GM23338 (cell line): ENCODE results near the gene TP53I13. TPM values are rescaled to one million over a fixed set of nuclear protein-coding genes. Genes with fewer than 3 reads are reported as not detected.

Source experiments
- ATAC-seq: fragments of 200-7000 bp; cut with Tn5 transposase; 3 replicates; pipeline ENCODE4 v1.9.1; 2020
- DNase-seq: peaks from one replicate; pipeline ENCODE4 v3.0.0-alpha.2; 2015; ENCODE audit warnings: low spot score
- H2AFZ ChIP-seq: fragments of 200-600 bp; sonication (generic); 2 replicates; pipeline ENCODE4 v1.8.0; 2016; ENCODE audit warnings: antibody characterized with exemption, mild to moderate bottlenecking, moderate library complexity
- H3F3A ChIP-seq: fragments of 200-600 bp; sonication (generic); replicated peaks from 2 replicates; pipeline ENCODE4 v1.8.0; 2017; ENCODE audit warnings: antibody characterized with exemption, mixed run types, low read depth
- H3K27ac ChIP-seq: fragments of 200-600 bp; sonication (generic); 2 replicates; pipeline ENCODE4 v1.6.1; 2016; ENCODE audit warnings: low read depth
- H3K27me3 ChIP-seq: fragments of 200-600 bp; sonication (generic); 2 replicates; pipeline ENCODE4 v1.8.0; 2016; ENCODE audit warnings: mild to moderate bottlenecking, mixed run types, moderate library complexity; ENCODE audit not compliant: insufficient read depth
- H3K36me3 ChIP-seq: fragments of 200-600 bp; sonication (generic); 2 replicates; pipeline ENCODE4 v1.8.0; 2016; ENCODE audit warnings: mild to moderate bottlenecking; ENCODE audit not compliant: insufficient read depth
- H3K4me1 ChIP-seq: fragments of 200-600 bp; sonication (generic); 2 replicates; pipeline ENCODE4 v1.8.0; 2016; ENCODE audit warnings: mild to moderate bottlenecking, moderate library complexity; ENCODE audit not compliant: insufficient read depth
- H3K4me2 ChIP-seq: fragments of 200-600 bp; sonication (generic); 2 replicates; pipeline ENCODE4 v1.7.1; 2017; ENCODE audit warnings: mixed run types
- H3K4me3 ChIP-seq: fragments of 200-600 bp; sonication (generic); 2 replicates; pipeline ENCODE4 v1.6.1; 2016; ENCODE audit warnings: mixed run types
- H3K79me2 ChIP-seq: fragments of 200-600 bp; sonication (generic); replicated peaks from 2 replicates; pipeline ENCODE4 v1.8.0; 2017; ENCODE audit warnings: mild to moderate bottlenecking; ENCODE audit not compliant: insufficient read depth
- H3K9me2 ChIP-seq: fragments of 200-600 bp; sonication (generic); 2 replicates; pipeline ENCODE4 v1.8.0; 2017; ENCODE audit not compliant: insufficient read depth
- H4K20me1 ChIP-seq: fragments of 200-600 bp; sonication (generic); replicated peaks from 2 replicates; pipeline ENCODE4 v1.8.0; 2017; ENCODE audit warnings: mild to moderate bottlenecking; ENCODE audit not compliant: insufficient read depth
- H3K27ac Mint-ChIP-seq: 2 replicates; pipeline ENCODE4 v1.8.0; 2020; ENCODE audit warnings: inconsistent platforms, mild to moderate bottlenecking, moderate library complexity, mixed read lengths
- H3K27me3 Mint-ChIP-seq: 3 replicates; pipeline ENCODE4 v1.8.0; 2022; ENCODE audit warnings: low read depth, mild to moderate bottlenecking, moderate library complexity, mixed read lengths, inconsistent platforms; ENCODE audit not compliant: insufficient read depth, poor library complexity
- H3K36me3 Mint-ChIP-seq: 3 replicates; pipeline ENCODE4 v1.8.0; 2021; ENCODE audit warnings: low read depth, mild to moderate bottlenecking, inconsistent platforms, moderate library complexity, mixed read lengths
- H3K4me1 Mint-ChIP-seq: 3 replicates; pipeline ENCODE4 v1.8.0; 2020; ENCODE audit warnings: mild to moderate bottlenecking, inconsistent platforms, mixed read lengths
- H3K4me3 Mint-ChIP-seq: 3 replicates; pipeline ENCODE4 v1.8.0; 2021; ENCODE audit warnings: moderate library complexity, mild to moderate bottlenecking, inconsistent platforms, mixed read lengths
- H3K9me3 Mint-ChIP-seq: 3 replicates; pipeline ENCODE4 v1.8.0; 2020; ENCODE audit warnings: moderate library complexity, mild to moderate bottlenecking, inconsistent platforms, mixed read lengths
- CTCF ChIP-seq, 2 experiments: fragments of 200-600 bp in 1 of 2; sonication (generic) in 1 of 2; conservative IDR thresholded peaks; 2 replicates each; pipeline versions ENCODE4 v1.5.1 to v1.6.1; 2016 to 2017; ENCODE audit warnings: antibody characterized with exemption in 2 of 2, low read depth in 2 of 2, mild to moderate bottlenecking in 2 of 2, moderate library complexity in 1 of 2
- EZH2phosphoT487 ChIP-seq: fragments of 200-600 bp; sonication (generic); IDR thresholded peaks from one replicate; pipeline ENCODE4 v1.8.1; 2018; ENCODE audit warnings: antibody characterized with exemption; ENCODE audit not compliant: unreplicated experiment
- POLR2AphosphoS5 ChIP-seq: IDR thresholded peaks from 2 replicates; pipeline ENCODE4 v1.6.1; 2016; ENCODE audit warnings: antibody characterized with exemption, low read depth
- REST ChIP-seq: IDR thresholded peaks from one replicate; pipeline ENCODE4 v1.6.1; 2018; ENCODE audit warnings: antibody characterized with exemption; ENCODE audit not compliant: unreplicated experiment
- ZNF114 ChIP-seq: fragments of 250-450 bp; sonication (Bioruptor Pico); IDR thresholded peaks from 2 replicates; pipeline ENCODE4 v1.5.0; 2020; ENCODE audit warnings: mild to moderate bottlenecking, moderate library complexity
- ZNF462 ChIP-seq: fragments of 250-450 bp; sonication (Bioruptor Pico); IDR thresholded peaks from 2 replicates; pipeline ENCODE4 v1.5.0; 2020; ENCODE audit warnings: mild to moderate bottlenecking, moderate library complexity
- long read RNA-seq: library from polyadenylated mRNA; unstranded; transcript quantifications from one replicate; pipeline ENCODE4 v2.0.0, GENCODE V29; 2020; ENCODE audit not compliant: unreplicated experiment
- polyA plus RNA-seq: library from polyadenylated mRNA; unstranded; fragments of >200 nt; fragmentation: Nextera tagmentation; extraction: Ambion mirVana; gene quantifications from 2 replicates; pipeline ENCODE4 v1.2.1, GENCODE V29; 2016
- total RNA-seq: library from RNA; depleted of rRNA; stranded (reverse); fragments of >200 nt; shearing (Covaris generic); gene quantifications from 2 replicates; pipeline ENCODE4 v1.2.3, GENCODE V29; 2014; rRNA removed

The TP53I13 gene
- total RNA-seq (28.6 and 38.9 TPM in 2 replicates), polyA plus RNA-seq (21.0 and 21.4 TPM in 2 replicates)
- long read RNA-seq, transcript TP53I13-201 (7 exons, 1,530 nt) = major isoform, 32 of 36 reads
- long read RNA-seq, partial matches to known transcripts = 2 of 36 reads
- long read RNA-seq, other reads (novel, unspliced or antisense) = 2 of 36 reads

GRCh38 chr17:29568331-29569244 lies at the start of gene TP53I13:
Gene TP53I13 (plus strand): TSS chr17:29568701. CDS start chr17:29568759, 58 bp downstream.
- Histone ChIP-seq H3K27me3 (peaks cover 58% of the 10 kb centered on the region), H3K4me3 (peak within 1 kb of the TSS; percentile 87), H3K27ac (no peak within 1 kb of the TSS), H2AFZ (peak within 1 kb of the TSS; percentile 97), H3K4me1 (peaks cover 11% of the 10 kb centered on the region), H3K36me3 (no peaks in the 10 kb centered on the region), H4K20me1 (peaks cover 8% of the 10 kb centered on the region), H3K4me2 (peak within 1 kb of the TSS; percentile 96), H3F3A (peaks cover 23% of the 10 kb centered on the region), H3K79me2 (no peaks in the 10 kb centered on the region), H3K9me2 (no peaks in the 10 kb centered on the region)
- DNase-seq (peak; percentile 87), ATAC-seq (peak; percentile 14)
- H3K27me3 Mint-ChIP-seq = peaks cover 56% of the 10 kb centered on the region
- H3K4me1 Mint-ChIP-seq = peaks cover 16% of the 10 kb centered on the region
- peaks cover 6% of the 10 kb centered on the region; the same call in 1 of the 3 replicates for H3K36me3 Mint-ChIP-seq
- peak within 1 kb of the TSS; percentile 93 for H3K4me3 Mint-ChIP-seq
- no peaks in the 10 kb centered on the region for H3K9me3 Mint-ChIP-seq
- TF ChIP-seq CTCF (conservative IDR thresholded peaks at IDR 0.05; ENCODE audit: low read depth in 2 of 2) (peak in 1 of 2 experiments; percentile 18; a peak in 1 of 4 replicates), EZH2phosphoT487 (no peak), POLR2AphosphoS5 (peak; percentile 78)
- peak within 1 kb of the TSS; percentile 40; the same call in 1 of the 2 replicates for H3K27ac Mint-ChIP-seq

GRCh38 chr17:29524692-29525091 lies 43.8 kb upstream of the TP53I13 start:
- Histone ChIP-seq H2AFZ (no peak overlapping the region), H3K4me2 (no peak overlapping the region), H3K36me3 (peaks cover 14% of the 10 kb centered on the region), H3F3A (no peaks in the 10 kb centered on the region), H3K9me2 (no peaks in the 10 kb centered on the region), H3K27ac (no peak overlapping the region), H3K4me3 (no peak overlapping the region), H3K27me3 (no peaks in the 10 kb centered on the region), H3K79me2 (no peaks in the 10 kb centered on the region; the same call in 1 of the 2 replicates), H3K4me1 (no peaks in the 10 kb centered on the region), H4K20me1 (peaks cover 4% of the 10 kb centered on the region)
- no peaks in the 10 kb centered on the region for H3K9me3 Mint-ChIP-seq
- no peaks in the 10 kb centered on the region for H3K4me1 Mint-ChIP-seq
- no peak for DNase-seq
- H3K27ac Mint-ChIP-seq = no peak overlapping the region
- no peaks in the 10 kb centered on the region for H3K27me3 Mint-ChIP-seq
- H3K36me3 Mint-ChIP-seq = peaks cover 50% of the 10 kb centered on the region; the same call in 2 of the 3 replicates
- no peak overlapping the region for H3K4me3 Mint-ChIP-seq
- no peak for ATAC-seq
- no peak for TF ChIP-seq REST
- no peak for TF ChIP-seq ZNF462 (CRISPR knock-in tag)
- no peak for TF ChIP-seq ZNF114 (CRISPR knock-in tag)
